Coronary artery (tissue), 2 donors: ENCODE measurements around the gene OR2Y1.

Experiments
- DNase-seq: peaks from one replicate; pipeline ENCODE4 v3.0.0-alpha.2; 2017; ENCODE audit warnings: low spot score
- H3K27ac ChIP-seq, 2 donors: fragments of 200-600 bp; sonication (generic); one replicate each; pipeline ENCODE4 v1.5.1; 2016 to 2019
- H3K4me3 ChIP-seq: fragments of 200-600 bp; sonication (generic); 2 replicates; pipeline ENCODE4 v1.5.1; 2016; ENCODE audit warnings: mild to moderate bottlenecking, moderate library complexity
- TF ChIP-seq, protein P1 (sequence below): fragments of 200-600 bp; sonication (generic); IDR thresholded peaks from one replicate; pipeline ENCODE4 v1.5.1; 2019; ENCODE audit warnings: antibody characterized with exemption

The OR2Y1 gene

DNA sequence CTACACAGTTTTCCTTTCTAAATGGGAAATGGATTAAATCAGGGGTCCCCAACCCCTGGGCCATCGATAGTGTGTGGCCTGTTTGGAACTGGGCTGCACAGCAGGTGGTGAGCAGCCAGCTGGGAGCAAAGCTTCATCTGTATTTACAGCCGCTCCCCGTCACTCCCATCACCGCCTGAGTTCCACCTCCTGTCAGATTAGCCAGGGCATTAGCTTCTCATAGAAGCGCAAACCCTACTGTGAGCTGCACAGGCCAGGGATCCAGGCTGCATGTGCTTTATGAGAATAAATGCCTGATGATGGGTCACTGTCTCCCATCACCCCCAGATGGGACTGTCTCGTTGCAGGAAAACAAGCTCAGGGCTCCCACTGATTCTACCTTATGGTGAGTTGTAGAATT lies 49.3 kb downstream of the OR2Y1 start:
- Histone ChIP-seq H3K4me3 (no peak overlapping the region), H3K27ac (no peak overlapping the region)
- no peak for DNase-seq
- TF ChIP-seq, protein P1, sequence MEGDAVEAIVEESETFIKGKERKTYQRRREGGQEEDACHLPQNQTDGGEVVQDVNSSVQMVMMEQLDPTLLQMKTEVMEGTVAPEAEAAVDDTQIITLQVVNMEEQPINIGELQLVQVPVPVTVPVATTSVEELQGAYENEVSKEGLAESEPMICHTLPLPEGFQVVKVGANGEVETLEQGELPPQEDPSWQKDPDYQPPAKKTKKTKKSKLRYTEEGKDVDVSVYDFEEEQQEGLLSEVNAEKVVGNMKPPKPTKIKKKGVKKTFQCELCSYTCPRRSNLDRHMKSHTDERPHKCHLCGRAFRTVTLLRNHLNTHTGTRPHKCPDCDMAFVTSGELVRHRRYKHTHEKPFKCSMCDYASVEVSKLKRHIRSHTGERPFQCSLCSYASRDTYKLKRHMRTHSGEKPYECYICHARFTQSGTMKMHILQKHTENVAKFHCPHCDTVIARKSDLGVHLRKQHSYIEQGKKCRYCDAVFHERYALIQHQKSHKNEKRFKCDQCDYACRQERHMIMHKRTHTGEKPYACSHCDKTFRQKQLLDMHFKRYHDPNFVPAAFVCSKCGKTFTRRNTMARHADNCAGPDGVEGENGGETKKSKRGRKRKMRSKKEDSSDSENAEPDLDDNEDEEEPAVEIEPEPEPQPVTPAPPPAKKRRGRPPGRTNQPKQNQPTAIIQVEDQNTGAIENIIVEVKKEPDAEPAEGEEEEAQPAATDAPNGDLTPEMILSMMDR, result no peak

DNA sequence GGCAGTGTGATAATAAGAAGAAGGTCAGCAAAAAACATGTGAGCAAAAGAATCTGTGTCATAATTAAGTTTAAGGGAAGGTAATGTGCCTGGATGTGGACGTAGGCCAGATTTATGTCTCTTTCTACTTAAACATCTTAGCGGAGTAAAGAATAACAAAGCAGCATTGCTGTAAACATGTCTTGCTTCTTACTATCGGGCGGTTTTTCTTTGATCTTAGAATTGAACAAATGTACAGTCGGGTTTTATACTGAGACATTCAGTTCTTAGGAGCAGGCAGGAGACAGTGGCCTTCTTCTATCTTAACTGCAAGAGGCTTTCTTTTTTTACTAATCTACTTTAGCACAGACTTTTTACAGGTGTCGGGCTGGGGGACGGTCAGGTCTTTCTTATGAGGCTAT lies 50.1 kb downstream of the OR2Y1 start:
- Histone ChIP-seq H3K27ac (no peak overlapping the region), H3K4me3 (no peak overlapping the region)
- TF ChIP-seq, protein P1, result no peak
- no peak for DNase-seq
